Measurements from ENCODE around the gene EFR3B.

GRCh38 chr2:25178976-25179375 lies 137.1 kb downstream of the EFR3B start:
- TF ChIP-seq, protein P1, sequence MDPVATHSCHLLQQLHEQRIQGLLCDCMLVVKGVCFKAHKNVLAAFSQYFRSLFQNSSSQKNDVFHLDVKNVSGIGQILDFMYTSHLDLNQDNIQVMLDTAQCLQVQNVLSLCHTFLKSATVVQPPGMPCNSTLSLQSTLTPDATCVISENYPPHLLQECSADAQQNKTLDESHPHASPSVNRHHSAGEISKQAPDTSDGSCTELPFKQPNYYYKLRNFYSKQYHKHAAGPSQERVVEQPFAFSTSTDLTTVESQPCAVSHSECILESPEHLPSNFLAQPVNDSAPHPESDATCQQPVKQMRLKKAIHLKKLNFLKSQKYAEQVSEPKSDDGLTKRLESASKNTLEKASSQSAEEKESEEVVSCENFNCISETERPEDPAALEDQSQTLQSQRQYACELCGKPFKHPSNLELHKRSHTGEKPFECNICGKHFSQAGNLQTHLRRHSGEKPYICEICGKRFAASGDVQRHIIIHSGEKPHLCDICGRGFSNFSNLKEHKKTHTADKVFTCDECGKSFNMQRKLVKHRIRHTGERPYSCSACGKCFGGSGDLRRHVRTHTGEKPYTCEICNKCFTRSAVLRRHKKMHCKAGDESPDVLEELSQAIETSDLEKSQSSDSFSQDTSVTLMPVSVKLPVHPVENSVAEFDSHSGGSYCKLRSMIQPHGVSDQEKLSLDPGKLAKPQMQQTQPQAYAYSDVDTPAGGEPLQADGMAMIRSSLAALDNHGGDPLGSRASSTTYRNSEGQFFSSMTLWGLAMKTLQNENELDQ (tag by site-specific recombination; IDR thresholded peaks at IDR 0.05; ENCODE audit: low read depth): no peak
- TF ChIP-seq, protein P2, sequence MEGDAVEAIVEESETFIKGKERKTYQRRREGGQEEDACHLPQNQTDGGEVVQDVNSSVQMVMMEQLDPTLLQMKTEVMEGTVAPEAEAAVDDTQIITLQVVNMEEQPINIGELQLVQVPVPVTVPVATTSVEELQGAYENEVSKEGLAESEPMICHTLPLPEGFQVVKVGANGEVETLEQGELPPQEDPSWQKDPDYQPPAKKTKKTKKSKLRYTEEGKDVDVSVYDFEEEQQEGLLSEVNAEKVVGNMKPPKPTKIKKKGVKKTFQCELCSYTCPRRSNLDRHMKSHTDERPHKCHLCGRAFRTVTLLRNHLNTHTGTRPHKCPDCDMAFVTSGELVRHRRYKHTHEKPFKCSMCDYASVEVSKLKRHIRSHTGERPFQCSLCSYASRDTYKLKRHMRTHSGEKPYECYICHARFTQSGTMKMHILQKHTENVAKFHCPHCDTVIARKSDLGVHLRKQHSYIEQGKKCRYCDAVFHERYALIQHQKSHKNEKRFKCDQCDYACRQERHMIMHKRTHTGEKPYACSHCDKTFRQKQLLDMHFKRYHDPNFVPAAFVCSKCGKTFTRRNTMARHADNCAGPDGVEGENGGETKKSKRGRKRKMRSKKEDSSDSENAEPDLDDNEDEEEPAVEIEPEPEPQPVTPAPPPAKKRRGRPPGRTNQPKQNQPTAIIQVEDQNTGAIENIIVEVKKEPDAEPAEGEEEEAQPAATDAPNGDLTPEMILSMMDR (tag by site-specific recombination; IDR thresholded peaks at IDR 0.05): no peak
- no peak for TF ChIP-seq ZFP41 (tag by site-specific recombination; IDR thresholded peaks at IDR 0.05; ENCODE audit: borderline replicate concordance)
- no peak for TF ChIP-seq GLIS2 (tag by site-specific recombination; IDR thresholded peaks at IDR 0.05)
- TF ChIP-seq ZBTB20 (tag by site-specific recombination; IDR thresholded peaks at IDR 0.05): no peak
- TF ChIP-seq, protein P3, sequence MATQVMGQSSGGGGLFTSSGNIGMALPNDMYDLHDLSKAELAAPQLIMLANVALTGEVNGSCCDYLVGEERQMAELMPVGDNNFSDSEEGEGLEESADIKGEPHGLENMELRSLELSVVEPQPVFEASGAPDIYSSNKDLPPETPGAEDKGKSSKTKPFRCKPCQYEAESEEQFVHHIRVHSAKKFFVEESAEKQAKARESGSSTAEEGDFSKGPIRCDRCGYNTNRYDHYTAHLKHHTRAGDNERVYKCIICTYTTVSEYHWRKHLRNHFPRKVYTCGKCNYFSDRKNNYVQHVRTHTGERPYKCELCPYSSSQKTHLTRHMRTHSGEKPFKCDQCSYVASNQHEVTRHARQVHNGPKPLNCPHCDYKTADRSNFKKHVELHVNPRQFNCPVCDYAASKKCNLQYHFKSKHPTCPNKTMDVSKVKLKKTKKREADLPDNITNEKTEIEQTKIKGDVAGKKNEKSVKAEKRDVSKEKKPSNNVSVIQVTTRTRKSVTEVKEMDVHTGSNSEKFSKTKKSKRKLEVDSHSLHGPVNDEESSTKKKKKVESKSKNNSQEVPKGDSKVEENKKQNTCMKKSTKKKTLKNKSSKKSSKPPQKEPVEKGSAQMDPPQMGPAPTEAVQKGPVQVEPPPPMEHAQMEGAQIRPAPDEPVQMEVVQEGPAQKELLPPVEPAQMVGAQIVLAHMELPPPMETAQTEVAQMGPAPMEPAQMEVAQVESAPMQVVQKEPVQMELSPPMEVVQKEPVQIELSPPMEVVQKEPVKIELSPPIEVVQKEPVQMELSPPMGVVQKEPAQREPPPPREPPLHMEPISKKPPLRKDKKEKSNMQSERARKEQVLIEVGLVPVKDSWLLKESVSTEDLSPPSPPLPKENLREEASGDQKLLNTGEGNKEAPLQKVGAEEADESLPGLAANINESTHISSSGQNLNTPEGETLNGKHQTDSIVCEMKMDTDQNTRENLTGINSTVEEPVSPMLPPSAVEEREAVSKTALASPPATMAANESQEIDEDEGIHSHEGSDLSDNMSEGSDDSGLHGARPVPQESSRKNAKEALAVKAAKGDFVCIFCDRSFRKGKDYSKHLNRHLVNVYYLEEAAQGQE (tag by site-specific recombination; IDR thresholded peaks at IDR 0.05): no peak
- no peak for TF ChIP-seq ZNF341 (tag by site-specific recombination; IDR thresholded peaks at IDR 0.05; ENCODE audit: low read depth)
- no peak for TF ChIP-seq ZBTB21 (tag by site-specific recombination; IDR thresholded peaks at IDR 0.05)
